ENCODE results near the gene TMEM63B.

- no peak for TF ChIP-seq CTCF (IDR thresholded peaks at IDR 0.05)
- TF ChIP-seq POLR2A (IDR thresholded peaks at IDR 0.05): no peak
Measured at GRCh38 chr6:44079672-44080071, 47.7 kb upstream of the TMEM63B start.
